K562 (cell line): ENCODE measurements around the gene GLYATL1. TPM values are rescaled to one million over a fixed set of nuclear protein-coding genes. Genes with fewer than 3 reads are reported as not detected.

ENCODE experiments used
- ATAC-seq: fragments of 200-7000 bp; cut with Tn5 transposase; 3 replicates; pipeline ENCODE4 v1.9.1; 2020; ENCODE audit warnings: moderate library complexity
- BruUV-seq: library from RNA; stranded (reverse); fragments of 400-500 nt; replicated peaks from 2 replicates; lab custom pipeline; 2021; lab: Mats Ljungman, UMichigan
- CTCF ChIA-PET: fragments of 300-600 bp; formaldehyde crosslinking; extraction: SDS; loops from one replicate; lab custom pipeline; 2021; ENCODE audit warnings: low intra/inter-chr PET ratio; lab: Yijun Ruan, JAX
- POLR2A ChIA-PET: fragments of 300-600, 350-650 bp; sonication (Branson Sonifier 250); formaldehyde crosslinking; extraction: SDS; loops from one replicate; lab custom pipeline; 2021; ENCODE audit warnings: antibody characterized with exemption, inconsistent platforms; lab: Yijun Ruan, JAX
- DNase-seq, 4 experiments: peaks; one replicate each; pipeline versions ENCODE4 v3.0.0 to v3.0.0-alpha.2; 2011 to 2018; ENCODE audit warnings: low spot score in 3 of 4, mixed read lengths in 3 of 4; ENCODE audit errors: extremely low read depth in 1 of 4
- FAIRE-seq: peaks from 2 replicates; lab custom pipeline; 2011; peaks lifted over from hg19 to GRCh38; lab: Jason Lieb, UNC
- H2AFZ ChIP-seq: 2 replicates; pipeline ENCODE4 v1.6.0; 2011; ENCODE audit warnings: low read depth, low read length, control low read depth, inconsistent platforms
- H3K27ac ChIP-seq: fragments of 200-600 bp; 3 replicates; pipeline ENCODE4 v1.8.0; 2011; ENCODE audit warnings: low read depth, mild to moderate bottlenecking, control low read depth, inconsistent platforms, low read length, moderate library complexity, mixed read lengths; ENCODE audit errors: extremely low read depth
- H3K27me3 ChIP-seq, 2 experiments: fragments of 300-600 bp in 1 of 2; 2 replicates in 1 of 2; 3 replicates in 1 of 2; pipeline versions ENCODE4 v1.6.0 to v1.8.0; 2011; ENCODE audit warnings: inconsistent platforms in 2 of 2, low read length in 2 of 2, mild to moderate bottlenecking in 1 of 2, mixed read lengths in 1 of 2, moderate library complexity in 1 of 2; ENCODE audit not compliant: control insufficient read depth in 2 of 2, insufficient read depth in 2 of 2
- H3K36me3 ChIP-seq: fragments of 300-600 bp; 3 replicates; pipeline ENCODE4 v1.8.0; 2011; ENCODE audit warnings: mild to moderate bottlenecking, low read length, inconsistent platforms; ENCODE audit not compliant: control insufficient read depth, insufficient read depth
- H3K4me1 ChIP-seq, 2 experiments: fragments of 200-600 bp in 1 of 2; replicated peaks in 1 of 2; 2 replicates in 1 of 2; 3 replicates in 1 of 2; pipeline versions ENCODE4 v1.5.1 to v1.8.0; 2011; ENCODE audit warnings: inconsistent platforms in 2 of 2, low read length in 2 of 2, mild to moderate bottlenecking in 1 of 2, mixed read lengths in 1 of 2, moderate library complexity in 1 of 2; ENCODE audit not compliant: control insufficient read depth in 2 of 2, insufficient read depth in 2 of 2
- H3K4me2 ChIP-seq: 2 replicates; pipeline ENCODE4 v1.6.1; 2011; ENCODE audit warnings: low read length, control low read depth, inconsistent platforms, mixed read lengths; ENCODE audit not compliant: insufficient read depth
- H3K4me3 ChIP-seq: fragments of 200-600 bp; sonication (generic), shearing (Covaris generic); 2 replicates; pipeline ENCODE4 v1.5.1; 2016; ENCODE audit warnings: control low read depth, inconsistent platforms
- H3K79me2 ChIP-seq: fragments of 200-600 bp; 3 replicates; pipeline ENCODE4 v1.8.0; 2011; ENCODE audit warnings: low read length, inconsistent platforms; ENCODE audit not compliant: control insufficient read depth, insufficient read depth
- H3K9ac ChIP-seq, 2 experiments: 2 replicates each; pipeline versions ENCODE4 v1.6.0 to v1.6.1; 2011; ENCODE audit warnings: low read depth in 2 of 2, low read length in 2 of 2, control low read depth in 1 of 2, inconsistent platforms in 1 of 2, mild to moderate bottlenecking in 1 of 2, mixed read lengths in 1 of 2; ENCODE audit not compliant: insufficient read depth in 1 of 2
- H3K9me1 ChIP-seq: one replicate; pipeline ENCODE4 v1.6.0; 2011; ENCODE audit warnings: inconsistent platforms, mild to moderate bottlenecking, low read length, moderate library complexity; ENCODE audit not compliant: control insufficient read depth, insufficient read depth
- H3K9me3 ChIP-seq: replicated peaks from 2 replicates; pipeline ENCODE4 v1.5.1; 2011; ENCODE audit warnings: low read depth, low read length, inconsistent platforms; ENCODE audit not compliant: control insufficient read depth, insufficient read depth
- H4K20me1 ChIP-seq: replicated peaks from 2 replicates; pipeline ENCODE4 v1.6.1; 2011; ENCODE audit warnings: low read length, inconsistent platforms, mixed read lengths; ENCODE audit not compliant: control insufficient read depth, insufficient read depth
- HDAC6 ChIP-seq: IDR thresholded peaks from 2 replicates; pipeline ENCODE4 v1.6.1; 2012; ENCODE audit warnings: low read depth, mild to moderate bottlenecking, control low read depth, inconsistent platforms, low read length, moderate library complexity
- SRF ChIP-seq, 2 experiments: fragments of 250-450, 450-650 bp in 1 of 2; sonication (Bioruptor Pico) in 1 of 2; sonication (generic) in 1 of 2; formaldehyde crosslinking; IDR thresholded peaks; 2 replicates each; pipeline versions ENCODE4 v1.5.0 to v1.5.1; 2020 to 2022; ENCODE audit warnings: mild to moderate bottlenecking in 1 of 2, missing genetic modification reagents in 1 of 2
- WGBS: fragments of 100-300 bp; shearing (Covaris generic); methylation state at CpG from one replicate; pipeline ENCODE4 v1.1.6; 2016; ENCODE audit warnings: low coverage, mixed read lengths; ENCODE audit not compliant: insufficient coverage; ENCODE audit errors: missing lambda C conversion rate; 5-methylcytosine and 5-hydroxymethylcytosine counted together
- in situ Hi-C: fragments of 300-500 bp; cut with MboI; formaldehyde crosslinking; loops from 4 replicates; pipeline ENCODE4 v1.15.0; 2018; ENCODE audit warnings: inconsistent platforms, mixed read lengths
- intact Hi-C: fragments of 100-400 bp; cut with micrococcal nuclease; formaldehyde crosslinking; loops from 2 replicates; pipeline ENCODE4 v1.14.2; 2022
- polyA plus RNA-seq, 8 experiments: library from polyadenylated mRNA; depleted of rRNA in 4 of 8; stranded (reverse) in 5 of 8; unstranded in 3 of 8; fragments of >200 nt; fragmentation: Nextera tagmentation in 2 of 8; fragmentation: Illumina TruSeq in 1 of 8; extraction: Ambion mirVana in 2 of 8; extraction: Trizol in 1 of 8; gene quantifications; 2 replicates each; pipeline versions ENCODE4 v1.2.1 to v1.2.3, GENCODE V29; 2011 to 2014; ENCODE audit warnings: inconsistent platforms in 1 of 8, missing spikeins in 1 of 8
- total RNA-seq, 7 experiments: library from RNA; depleted of rRNA in 6 of 7; stranded (reverse); fragments of >200 nt in 6 of 7; fragmentation: Illumina TruSeq in 2 of 7; extraction: Trizol in 2 of 7; gene quantifications; 2 replicates each; pipeline versions ENCODE4 v1.2.1 to v1.2.3, GENCODE V29; 2011 to 2021; ENCODE audit warnings: low replicate concordance in 1 of 7
- TF ChIP-seq, protein P1 (sequence below): fragments of 150-350 bp; conservative IDR thresholded peaks from 2 replicates; pipeline ENCODE4 v1.6.1; 2014; ENCODE audit warnings: low read length

Gene GLYATL1
- total and polyA plus RNA-seq, 9 of the 15 experiments (the other 6 are each of a cell fraction or from before 2014, with no cell fraction given) = not detected

GRCh38 chr11:58919561-58919960 lies 19.7 kb upstream of the GLYATL1 start:
- no peak for FAIRE-seq
- H2AFZ ChIP-seq = no peak overlapping the region
- no peak for ATAC-seq
- H3K79me2 ChIP-seq = no peaks in the 10 kb centered on the region
- H3K36me3 ChIP-seq = no peaks in the 10 kb centered on the region
- WGBS = 0% methylated on average over 6 of the region's 6 CpGs
- no peaks in the 10 kb centered on the region for H4K20me1 ChIP-seq
- H3K27ac ChIP-seq = no peak overlapping the region
- POLR2A ChIA-PET = interaction anchor here (1.2 kb wide), 1 partner anchor 12 kb away, joined by 5 read pairs; no protein-coding TSS in a partner anchor
- CTCF ChIA-PET = no interaction called here
- H3K9ac ChIP-seq = no peak overlapping the region
- in situ Hi-C loops = no loop called here
- intact Hi-C loops = no loop called here
- no peaks in the 10 kb centered on the region for H3K4me1 ChIP-seq
- BruUV-seq = no TSS peak
- H3K4me3 ChIP-seq = no peak overlapping the region
- DNase-seq = no peak
- H3K27me3 ChIP-seq = no peaks in the 10 kb centered on the region
- H3K4me2 ChIP-seq = no peak overlapping the region
- no peaks in the 10 kb centered on the region for H3K9me3 ChIP-seq
- H3K9me1 ChIP-seq = no peaks in the 10 kb centered on the region
- no peak for TF ChIP-seq HDAC6
- TF ChIP-seq, protein P1, sequence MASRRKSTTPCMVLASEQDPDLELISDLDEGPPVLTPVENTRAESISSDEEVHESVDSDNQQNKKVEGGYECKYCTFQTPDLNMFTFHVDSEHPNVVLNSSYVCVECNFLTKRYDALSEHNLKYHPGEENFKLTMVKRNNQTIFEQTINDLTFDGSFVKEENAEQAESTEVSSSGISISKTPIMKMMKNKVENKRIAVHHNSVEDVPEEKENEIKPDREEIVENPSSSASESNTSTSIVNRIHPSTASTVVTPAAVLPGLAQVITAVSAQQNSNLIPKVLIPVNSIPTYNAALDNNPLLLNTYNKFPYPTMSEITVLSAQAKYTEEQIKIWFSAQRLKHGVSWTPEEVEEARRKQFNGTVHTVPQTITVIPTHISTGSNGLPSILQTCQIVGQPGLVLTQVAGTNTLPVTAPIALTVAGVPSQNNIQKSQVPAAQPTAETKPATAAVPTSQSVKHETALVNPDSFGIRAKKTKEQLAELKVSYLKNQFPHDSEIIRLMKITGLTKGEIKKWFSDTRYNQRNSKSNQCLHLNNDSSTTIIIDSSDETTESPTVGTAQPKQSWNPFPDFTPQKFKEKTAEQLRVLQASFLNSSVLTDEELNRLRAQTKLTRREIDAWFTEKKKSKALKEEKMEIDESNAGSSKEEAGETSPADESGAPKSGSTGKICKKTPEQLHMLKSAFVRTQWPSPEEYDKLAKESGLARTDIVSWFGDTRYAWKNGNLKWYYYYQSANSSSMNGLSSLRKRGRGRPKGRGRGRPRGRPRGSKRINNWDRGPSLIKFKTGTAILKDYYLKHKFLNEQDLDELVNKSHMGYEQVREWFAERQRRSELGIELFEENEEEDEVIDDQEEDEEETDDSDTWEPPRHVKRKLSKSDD = no peak
- no peak for TF ChIP-seq SRF (CRISPR knock-in tag; IDR thresholded peaks at IDR 0.05)
- TF ChIP-seq, all 486 proteins: peak for 0
